Neural cell (in vitro differentiated cells): ENCODE results near the gene HPD. TPM values are rescaled to one million over a fixed set of nuclear protein-coding genes. Genes with fewer than 3 reads are reported as not detected.

ENCODE experiments used
- H2AFZ ChIP-seq: fragments of 200-600, 300-800 bp; sonication (generic), shearing (Covaris generic); 2 replicates; pipeline ENCODE4 v1.6.0; 2014; ENCODE audit warnings: low read depth, mild to moderate bottlenecking, antibody characterized with exemption, low read length, moderate library complexity
- H3F3A ChIP-seq: fragments of 200-600 bp; shearing (Covaris generic); 2 replicates; pipeline ENCODE4 v1.6.1; 2016; ENCODE audit warnings: mild to moderate bottlenecking, moderate library complexity, mixed read lengths, antibody characterized with exemption, low read length; ENCODE audit not compliant: insufficient read depth, poor library complexity, severe bottlenecking
- H3K27ac ChIP-seq: fragments of 200-600, 300-800 bp; sonication (generic), shearing (Covaris generic); 2 replicates; pipeline ENCODE4 v1.5.1; 2014; ENCODE audit warnings: mild to moderate bottlenecking, low read length, moderate library complexity
- H3K27me3 ChIP-seq: fragments of 300-800, 200-600 bp; sonication (generic), shearing (Covaris generic); 2 replicates; pipeline ENCODE4 v1.6.0; 2014; ENCODE audit warnings: mild to moderate bottlenecking, low read depth, low read length, moderate library complexity; ENCODE audit not compliant: insufficient read depth
- H3K36me3 ChIP-seq: fragments of 300-800, 200-600 bp; sonication (generic), shearing (Covaris generic); 2 replicates; pipeline ENCODE4 v1.5.1; 2014; ENCODE audit warnings: mild to moderate bottlenecking, antibody characterized with exemption, low read length, moderate library complexity; ENCODE audit not compliant: insufficient read depth
- H3K4me2 ChIP-seq: fragments of 300-800, 200-600 bp; sonication (generic), shearing (Covaris generic); 2 replicates; pipeline ENCODE4 v1.6.0; 2014; ENCODE audit warnings: mild to moderate bottlenecking, low read length
- H3K4me3 ChIP-seq: fragments of 300-800, 200-600 bp; sonication (generic), shearing (Covaris generic); 2 replicates; pipeline ENCODE4 v1.5.1; 2014; ENCODE audit warnings: mild to moderate bottlenecking, low read length, moderate library complexity
- H3K79me2 ChIP-seq: fragments of 200-600 bp; shearing (Covaris generic); replicated peaks from 2 replicates; pipeline ENCODE4 v1.6.0; 2014; ENCODE audit warnings: mild to moderate bottlenecking, low read length, moderate library complexity; ENCODE audit not compliant: insufficient read depth
- H3K9ac ChIP-seq: fragments of 300-800, 200-600 bp; sonication (generic), shearing (Covaris generic); 2 replicates; pipeline ENCODE4 v1.6.1; 2016; ENCODE audit warnings: mild to moderate bottlenecking, low read length, mixed read lengths
- H3K9me2 ChIP-seq: fragments of 200-600 bp; shearing (Covaris generic); 2 replicates; pipeline ENCODE4 v1.6.1; 2016; ENCODE audit warnings: mild to moderate bottlenecking, low read length, mixed read lengths; ENCODE audit not compliant: insufficient read depth
- H3K9me3 ChIP-seq: fragments of 200-600, 300-800 bp; sonication (generic), shearing (Covaris generic); 2 replicates; pipeline ENCODE4 v1.6.1; 2016; ENCODE audit warnings: mild to moderate bottlenecking, mixed run types, low read length, moderate library complexity, mixed read lengths
- H4K20me1 ChIP-seq: fragments of 200-600 bp; shearing (Covaris generic); 2 replicates; pipeline ENCODE4 v1.6.1; 2016; ENCODE audit warnings: mild to moderate bottlenecking, mixed run types; ENCODE audit not compliant: insufficient read depth
- CTCF ChIP-seq: fragments of 450-650 bp; IDR thresholded peaks from 2 replicates; pipeline ENCODE4 v1.5.1; 2014; ENCODE audit warnings: antibody characterized with exemption, mild to moderate bottlenecking, moderate library complexity; ENCODE audit not compliant: poor library complexity, severe bottlenecking
- EP300 ChIP-seq: fragments of 450-650 bp; conservative IDR thresholded peaks from 2 replicates; pipeline ENCODE4 v1.6.1; 2014; ENCODE audit warnings: antibody characterized with exemption, mild to moderate bottlenecking, moderate library complexity; ENCODE audit not compliant: poor library complexity, severe bottlenecking
- EZH2 ChIP-seq: fragments of 200-600, 300-800 bp; shearing (Covaris generic), sonication (generic); IDR thresholded peaks from 2 replicates; pipeline ENCODE4 v1.6.1; 2014; ENCODE audit warnings: antibody characterized with exemption, low read length, borderline replicate concordance, mild to moderate bottlenecking; ENCODE audit not compliant: insufficient read depth, poor library complexity, severe bottlenecking
- MXI1 ChIP-seq: fragments of 450-650 bp; conservative IDR thresholded peaks from 2 replicates; pipeline ENCODE4 v1.6.1; 2014; ENCODE audit warnings: antibody characterized with exemption, mild to moderate bottlenecking; ENCODE audit not compliant: poor library complexity, severe bottlenecking
- POLR2AphosphoS5 ChIP-seq: IDR thresholded peaks from 2 replicates; pipeline ENCODE4 v1.6.1; 2012
- RAD21 ChIP-seq: fragments of 450-650 bp; conservative IDR thresholded peaks from 2 replicates; pipeline ENCODE4 v1.6.1; 2014; ENCODE audit warnings: antibody characterized with exemption, mild to moderate bottlenecking, moderate library complexity
- REST ChIP-seq: IDR thresholded peaks from 2 replicates; pipeline ENCODE4 v1.6.1; 2012; ENCODE audit warnings: borderline replicate concordance
- SMC3 ChIP-seq: fragments of 450-650 bp; conservative IDR thresholded peaks from 2 replicates; pipeline ENCODE4 v1.6.1; 2014; ENCODE audit warnings: antibody characterized with exemption, mild to moderate bottlenecking, moderate library complexity; ENCODE audit not compliant: poor library complexity
- TAF1 ChIP-seq: IDR thresholded peaks from 2 replicates; pipeline ENCODE4 v1.6.1; 2012; ENCODE audit warnings: low read depth
- polyA plus RNA-seq: library from polyadenylated mRNA; depleted of rRNA; stranded (reverse); fragments of >200 nt; gene quantifications from 2 replicates; pipeline ENCODE4 v1.2.3, GENCODE V29; 2014

Gene HPD
- polyA plus RNA-seq, 1 donor from 2014 or later: not detected

- H3F3A ChIP-seq: no peaks in the 10 kb centered on the region
Observed at GRCh38 chr12:121889274-121889624, 30.6 kb upstream of the HPD start.

GRCh38 chr12:121888478-121889273 lies 30.0 kb upstream of the HPD start, which contains the start of gene PSMD9:
Gene PSMD9 (plus strand): TSS chr12:121888790. CDS start chr12:121888857, 67 bp downstream.
- H3K27me3 ChIP-seq: no peaks in the 10 kb centered on the region
- peak within 1 kb of the TSS; percentile 58 for H3K4me2 ChIP-seq
- no peaks in the 10 kb centered on the region for H3F3A ChIP-seq
- H3K9me2 ChIP-seq: no peaks in the 10 kb centered on the region
- H3K27ac ChIP-seq: peak within 1 kb of the TSS; percentile 81
- peaks cover 10% of the 10 kb centered on the region for H3K79me2 ChIP-seq
- H3K9ac ChIP-seq: peak within 1 kb of the TSS; percentile 81
- H3K9me3 ChIP-seq: no peaks in the 10 kb centered on the region
- no peaks in the 10 kb centered on the region for H4K20me1 ChIP-seq
- H3K4me3 ChIP-seq: peak within 1 kb of the TSS; percentile 91
- H2AFZ ChIP-seq: peak within 1 kb of the TSS; percentile 92
- no peaks in the 10 kb centered on the region for H3K36me3 ChIP-seq
- peak; percentile 76 for TF ChIP-seq SMC3
- peak; percentile 76 for TF ChIP-seq CTCF
- peak; percentile 88 for TF ChIP-seq MXI1
- TF ChIP-seq EP300: peak; percentile 45
- peak; percentile 85 for TF ChIP-seq POLR2AphosphoS5

More at GRCh38 chr12:121889274-121889624, 30.6 kb upstream of the HPD start:
- Histone ChIP-seq H3K9me3 (no peaks in the 10 kb centered on the region), H3K4me2 (peak overlapping the region; percentile 58), H3K4me3 (peak overlapping the region; percentile 91), H3K36me3 (no peaks in the 10 kb centered on the region), H3K79me2 (peaks cover 10% of the 10 kb centered on the region), H3K27ac (peak overlapping the region; percentile 81), H2AFZ (no peak overlapping the region), H3K27me3 (no peaks in the 10 kb centered on the region), H3K9ac (peak overlapping the region; percentile 81), H3K9me2 (no peaks in the 10 kb centered on the region), H4K20me1 (no peaks in the 10 kb centered on the region)
- TF ChIP-seq RAD21 (no peak), SMC3 (no peak), REST (no peak), EP300 (no peak), EZH2 (no peak), CTCF (no peak), TAF1 (no peak), MXI1 (no peak), POLR2AphosphoS5 (no peak)
